ENCODE measurements around the gene XRCC4.

Gene XRCC4

GRCh38 chr5:83095163-83095956 is 18.0 kb downstream of the XRCC4 start:
- Histone ChIP-seq H3K4me3 (ENCODE audit: insufficient read depth, low read depth, low read length, poor library complexity, severe bottlenecking) (no peak overlapping the region), H3K27ac (ENCODE audit: insufficient read depth, low read length, poor library complexity, severe bottlenecking) (no peak overlapping the region)
- no peak for DNase-seq

GRCh38 chr5:83095957-83096539 is 18.7 kb downstream of the XRCC4 start:
- Histone ChIP-seq H3K4me1 (ENCODE audit: control insufficient read depth, insufficient read depth, low read length, poor library complexity, severe bottlenecking) (peaks cover 10% of the 10 kb centered on the region), H3K27ac (ENCODE audit: insufficient read depth, low read length, poor library complexity, severe bottlenecking) (no peak overlapping the region), H3K27me3 (replicated peaks; ENCODE audit: control insufficient read depth, insufficient read depth, low read length, poor library complexity, severe bottlenecking) (no peaks in the 10 kb centered on the region), H3K9me3 (ENCODE audit: control insufficient read depth, low read length) (peaks cover 16% of the 10 kb centered on the region), H3K36me3 (ENCODE audit: control insufficient read depth, insufficient read depth, low read length) (no peaks in the 10 kb centered on the region), H3K4me3 (ENCODE audit: insufficient read depth, low read depth, low read length, poor library complexity, severe bottlenecking) (no peak overlapping the region)
- DNase-seq = no peak

More at GRCh38 chr5:83095163-83095956, 18.0 kb downstream of the XRCC4 start:
- Histone ChIP-seq H3K27me3 (replicated peaks; ENCODE audit: control insufficient read depth, insufficient read depth, low read length, poor library complexity, severe bottlenecking) (no peaks in the 10 kb centered on the region), H3K36me3 (ENCODE audit: control insufficient read depth, insufficient read depth, low read length) (no peaks in the 10 kb centered on the region), H3K9me3 (ENCODE audit: control insufficient read depth, low read length) (peaks cover 16% of the 10 kb centered on the region), H3K4me1 (ENCODE audit: control insufficient read depth, insufficient read depth, low read length, poor library complexity, severe bottlenecking) (peaks cover 10% of the 10 kb centered on the region)

DNA sequence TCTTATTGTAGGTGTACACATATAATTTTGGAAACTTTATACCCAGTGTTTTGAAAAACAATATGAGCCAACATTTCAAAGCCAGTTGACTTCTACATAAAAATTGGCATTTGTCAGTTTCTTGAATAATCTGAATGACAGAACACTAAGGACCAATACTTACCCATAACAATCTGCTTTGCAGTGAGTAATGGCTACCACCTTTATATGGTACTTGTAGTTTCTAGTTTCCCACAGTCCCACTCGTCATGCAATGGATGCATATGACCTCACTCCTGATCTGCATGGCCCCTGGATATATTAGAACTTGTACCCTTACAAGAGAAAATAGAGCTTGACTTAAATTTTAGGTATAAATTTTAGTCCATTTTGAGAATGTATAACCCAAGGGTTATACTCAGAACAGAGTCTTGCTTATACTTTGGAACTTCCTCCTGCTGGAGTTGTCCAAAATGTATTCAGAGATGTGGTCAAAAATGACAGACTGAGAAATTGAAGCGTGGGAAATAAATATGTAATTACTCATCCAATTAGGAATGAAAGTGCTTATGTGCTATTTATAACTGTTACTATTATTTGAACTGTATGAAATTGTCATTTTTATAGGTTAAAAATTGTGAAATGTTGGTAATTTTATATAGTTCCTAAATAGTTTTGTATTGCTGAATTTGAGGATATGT is 19.5 kb downstream of the XRCC4 start:
- Histone ChIP-seq H3K27me3 (replicated peaks; ENCODE audit: control insufficient read depth, insufficient read depth, low read length, poor library complexity, severe bottlenecking) (no peaks in the 10 kb centered on the region), H3K9me3 (ENCODE audit: control insufficient read depth, low read length) (peaks cover 16% of the 10 kb centered on the region), H3K4me1 (ENCODE audit: control insufficient read depth, insufficient read depth, low read length, poor library complexity, severe bottlenecking) (peaks cover 8% of the 10 kb centered on the region), H3K36me3 (ENCODE audit: control insufficient read depth, insufficient read depth, low read length) (no peaks in the 10 kb centered on the region), H3K4me3 (ENCODE audit: insufficient read depth, low read depth, low read length, poor library complexity, severe bottlenecking) (no peak overlapping the region), H3K27ac (ENCODE audit: insufficient read depth, low read length, poor library complexity, severe bottlenecking) (no peak overlapping the region)
- DNase-seq = no peak

DNA sequence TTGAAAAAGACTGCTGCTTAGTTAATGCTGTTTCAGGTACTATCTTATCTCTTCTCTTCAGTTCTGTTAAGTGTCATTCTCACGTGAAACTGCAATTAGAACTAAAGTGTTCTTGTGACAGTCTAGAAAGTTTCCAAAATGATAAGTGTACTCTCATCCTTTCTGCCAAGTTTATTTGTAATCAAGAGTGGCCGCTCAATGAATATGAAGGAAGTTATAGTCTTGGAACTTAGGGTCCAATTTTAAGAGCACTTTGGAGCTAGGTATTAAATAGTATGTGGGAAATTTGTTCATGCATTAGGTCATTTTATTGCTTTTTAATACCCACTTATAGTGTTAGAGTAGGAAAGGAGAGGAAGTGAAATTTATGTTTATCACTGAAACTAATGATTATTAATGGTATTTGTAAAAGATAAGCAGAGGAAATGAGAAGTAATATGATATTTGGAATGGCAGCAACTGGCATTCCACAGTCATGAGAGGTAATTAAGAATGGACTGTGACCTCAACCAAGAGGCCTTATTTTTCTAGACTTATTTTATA is 20.4 kb downstream of the XRCC4 start:
- H3K27ac ChIP-seq (ENCODE audit: insufficient read depth, low read length, poor library complexity, severe bottlenecking) = no peak overlapping the region
- DNase-seq = no peak
- H3K27me3 ChIP-seq (replicated peaks; ENCODE audit: control insufficient read depth, insufficient read depth, low read length, poor library complexity, severe bottlenecking) = no peaks in the 10 kb centered on the region
- H3K9me3 ChIP-seq (ENCODE audit: control insufficient read depth, low read length) = peaks cover 11% of the 10 kb centered on the region
- H3K4me3 ChIP-seq (ENCODE audit: insufficient read depth, low read depth, low read length, poor library complexity, severe bottlenecking) = no peak overlapping the region
- H3K4me1 ChIP-seq (ENCODE audit: control insufficient read depth, insufficient read depth, low read length, poor library complexity, severe bottlenecking) = no peaks in the 10 kb centered on the region
- no peaks in the 10 kb centered on the region for H3K36me3 ChIP-seq (ENCODE audit: control insufficient read depth, insufficient read depth, low read length)

GRCh38 chr5:83099001-83099400 is 21.7 kb downstream of the XRCC4 start:
- no peaks in the 10 kb centered on the region for H3K36me3 ChIP-seq (ENCODE audit: control insufficient read depth, insufficient read depth, low read length)
- H3K27ac ChIP-seq (ENCODE audit: insufficient read depth, low read length, poor library complexity, severe bottlenecking) = no peak overlapping the region
- no peaks in the 10 kb centered on the region for H3K4me1 ChIP-seq (ENCODE audit: control insufficient read depth, insufficient read depth, low read length, poor library complexity, severe bottlenecking)
- H3K4me3 ChIP-seq (ENCODE audit: insufficient read depth, low read depth, low read length, poor library complexity, severe bottlenecking) = no peak overlapping the region
- no peak for DNase-seq
- H3K9me3 ChIP-seq (ENCODE audit: control insufficient read depth, low read length) = peaks cover under 1% of the 10 kb centered on the region
- H3K27me3 ChIP-seq (replicated peaks; ENCODE audit: control insufficient read depth, insufficient read depth, low read length, poor library complexity, severe bottlenecking) = no peaks in the 10 kb centered on the region

DNA sequence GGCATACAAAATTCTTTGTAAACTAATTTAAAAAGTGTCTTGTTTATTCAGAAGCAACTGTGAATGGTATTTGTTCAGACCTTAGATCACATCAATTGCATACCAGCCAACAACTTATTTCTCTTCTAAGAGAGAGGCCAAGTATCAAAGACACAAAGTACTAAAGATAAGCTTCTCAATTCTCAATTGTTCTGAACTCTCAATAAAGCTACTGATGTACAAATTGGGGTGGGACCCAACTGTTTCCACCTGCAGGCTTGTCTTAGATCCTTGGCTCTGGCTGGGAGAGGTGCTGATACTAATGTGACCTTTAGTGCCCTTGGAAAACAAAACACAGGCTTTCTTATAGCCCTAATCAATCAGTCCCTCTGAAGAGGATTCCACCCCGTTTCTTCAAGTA is 22.1 kb downstream of the XRCC4 start:
- Histone ChIP-seq H3K9me3 (ENCODE audit: control insufficient read depth, low read length) (no peaks in the 10 kb centered on the region), H3K4me3 (ENCODE audit: insufficient read depth, low read depth, low read length, poor library complexity, severe bottlenecking) (no peak overlapping the region), H3K36me3 (ENCODE audit: control insufficient read depth, insufficient read depth, low read length) (no peaks in the 10 kb centered on the region), H3K27ac (ENCODE audit: insufficient read depth, low read length, poor library complexity, severe bottlenecking) (no peak overlapping the region), H3K4me1 (ENCODE audit: control insufficient read depth, insufficient read depth, low read length, poor library complexity, severe bottlenecking) (no peaks in the 10 kb centered on the region), H3K27me3 (replicated peaks; ENCODE audit: control insufficient read depth, insufficient read depth, low read length, poor library complexity, severe bottlenecking) (no peaks in the 10 kb centered on the region)
- DNase-seq = no peak

- DNase-seq = no peak
- no peak overlapping the region for H3K27ac ChIP-seq (ENCODE audit: insufficient read depth, low read length, poor library complexity, severe bottlenecking)
- H3K4me1 ChIP-seq (ENCODE audit: control insufficient read depth, insufficient read depth, low read length, poor library complexity, severe bottlenecking) = no peaks in the 10 kb centered on the region
- H3K9me3 ChIP-seq (ENCODE audit: control insufficient read depth, low read length) = no peaks in the 10 kb centered on the region
- no peaks in the 10 kb centered on the region for H3K27me3 ChIP-seq (replicated peaks; ENCODE audit: control insufficient read depth, insufficient read depth, low read length, poor library complexity, severe bottlenecking)
- no peaks in the 10 kb centered on the region for H3K36me3 ChIP-seq (ENCODE audit: control insufficient read depth, insufficient read depth, low read length)
- no peak overlapping the region for H3K4me3 ChIP-seq (ENCODE audit: insufficient read depth, low read depth, low read length, poor library complexity, severe bottlenecking)
Measured at GRCh38 chr5:83101514-83101913, 24.2 kb downstream of the XRCC4 start.

DNA sequence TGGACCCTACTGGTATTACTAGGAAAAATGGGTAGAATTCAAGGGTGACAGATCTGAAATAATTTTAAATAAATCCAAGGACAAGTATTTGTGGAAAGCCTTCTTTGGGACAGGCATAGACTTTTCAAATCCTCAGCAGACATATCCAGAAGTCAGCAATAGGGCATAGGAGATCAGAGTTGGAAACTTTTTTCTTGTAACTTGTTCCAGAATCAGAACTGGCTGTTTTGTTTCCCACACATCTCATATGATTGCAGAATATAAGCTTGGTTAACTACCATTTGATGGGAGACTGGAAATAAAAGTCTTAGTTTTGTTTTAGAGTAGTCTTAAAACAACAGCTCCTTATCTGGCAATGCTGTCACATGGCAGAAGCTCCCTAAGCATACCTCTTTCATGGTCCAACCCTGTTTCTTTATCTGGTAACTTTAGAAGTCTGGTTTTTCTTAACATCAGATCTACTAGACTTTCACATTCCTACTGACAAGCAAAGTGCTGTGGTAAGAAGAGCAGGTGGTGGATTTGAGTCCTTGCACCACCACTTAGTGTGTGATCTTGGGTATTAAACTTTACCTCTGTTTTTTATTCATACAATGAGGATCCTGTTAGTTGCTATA is 25.1 kb downstream of the XRCC4 start:
- Histone ChIP-seq H3K4me1 (ENCODE audit: control insufficient read depth, insufficient read depth, low read length, poor library complexity, severe bottlenecking) (no peaks in the 10 kb centered on the region), H3K27ac (ENCODE audit: insufficient read depth, low read length, poor library complexity, severe bottlenecking) (no peak overlapping the region), H3K9me3 (ENCODE audit: control insufficient read depth, low read length) (no peaks in the 10 kb centered on the region), H3K4me3 (ENCODE audit: insufficient read depth, low read depth, low read length, poor library complexity, severe bottlenecking) (no peak overlapping the region), H3K27me3 (replicated peaks; ENCODE audit: control insufficient read depth, insufficient read depth, low read length, poor library complexity, severe bottlenecking) (no peaks in the 10 kb centered on the region), H3K36me3 (ENCODE audit: control insufficient read depth, insufficient read depth, low read length) (no peaks in the 10 kb centered on the region)
- no peak for DNase-seq

- no peak for DNase-seq
- no peak overlapping the region for H3K4me3 ChIP-seq (ENCODE audit: insufficient read depth, low read depth, low read length, poor library complexity, severe bottlenecking)
- no peak overlapping the region for H3K27ac ChIP-seq (ENCODE audit: insufficient read depth, low read length, poor library complexity, severe bottlenecking)
- no peaks in the 10 kb centered on the region for H3K27me3 ChIP-seq (replicated peaks; ENCODE audit: control insufficient read depth, insufficient read depth, low read length, poor library complexity, severe bottlenecking)
- no peaks in the 10 kb centered on the region for H3K4me1 ChIP-seq (ENCODE audit: control insufficient read depth, insufficient read depth, low read length, poor library complexity, severe bottlenecking)
- H3K36me3 ChIP-seq (ENCODE audit: control insufficient read depth, insufficient read depth, low read length) = no peaks in the 10 kb centered on the region
- H3K9me3 ChIP-seq (ENCODE audit: control insufficient read depth, low read length) = no peaks in the 10 kb centered on the region
Measured at GRCh38 chr5:83104021-83104420, 26.7 kb downstream of the XRCC4 start.

Data from effector memory CD4-positive, alpha-beta T cell (primary cell).